ENCODE results near the gene DMPK. TPM values are rescaled to one million over a fixed set of nuclear protein-coding genes. Genes with fewer than 3 reads are reported as not detected.
A peak's percentile ranks its signal among the peaks of the same experiment; 100 is the strongest.

The DMPK gene, protein sequence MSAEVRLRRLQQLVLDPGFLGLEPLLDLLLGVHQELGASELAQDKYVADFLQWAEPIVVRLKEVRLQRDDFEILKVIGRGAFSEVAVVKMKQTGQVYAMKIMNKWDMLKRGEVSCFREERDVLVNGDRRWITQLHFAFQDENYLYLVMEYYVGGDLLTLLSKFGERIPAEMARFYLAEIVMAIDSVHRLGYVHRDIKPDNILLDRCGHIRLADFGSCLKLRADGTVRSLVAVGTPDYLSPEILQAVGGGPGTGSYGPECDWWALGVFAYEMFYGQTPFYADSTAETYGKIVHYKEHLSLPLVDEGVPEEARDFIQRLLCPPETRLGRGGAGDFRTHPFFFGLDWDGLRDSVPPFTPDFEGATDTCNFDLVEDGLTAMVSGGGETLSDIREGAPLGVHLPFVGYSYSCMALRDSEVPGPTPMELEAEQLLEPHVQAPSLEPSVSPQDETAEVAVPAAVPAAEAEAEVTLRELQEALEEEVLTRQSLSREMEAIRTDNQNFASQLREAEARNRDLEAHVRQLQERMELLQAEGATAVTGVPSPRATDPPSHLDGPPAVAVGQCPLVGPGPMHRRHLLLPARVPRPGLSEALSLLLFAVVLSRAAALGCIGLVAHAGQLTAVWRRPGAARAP
- 100 to 1,000 TPM in 2 of 4 donors, 10 to 100 TPM in 2; 19.1 to 237 (median 69.2) TPM for total RNA-seq

DNA sequence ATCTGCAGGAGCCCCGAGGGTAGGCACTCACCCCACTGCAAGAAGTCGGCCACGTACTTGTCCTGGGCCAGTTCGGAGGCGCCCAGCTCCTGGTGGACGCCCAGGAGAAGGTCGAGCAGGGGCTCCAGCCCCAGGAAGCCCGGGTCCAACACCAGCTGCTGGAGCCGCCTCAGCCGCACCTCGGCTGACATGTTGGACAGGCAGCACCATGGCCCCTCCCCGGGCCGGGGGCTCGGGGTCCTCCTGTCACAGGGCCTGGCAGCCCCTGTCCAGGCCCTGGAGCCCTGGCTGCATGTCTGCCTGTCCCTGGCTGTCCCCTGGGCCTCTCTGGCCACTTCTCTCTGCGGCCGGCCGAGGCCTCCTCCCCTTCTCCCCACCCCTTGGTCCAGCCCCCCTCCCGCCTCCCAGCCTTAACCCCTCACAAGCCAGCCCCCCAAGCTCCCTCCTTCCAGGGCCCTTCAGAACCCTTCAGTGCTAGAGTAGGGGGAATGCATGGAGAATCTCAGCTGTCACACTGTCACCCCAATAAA is at the start of gene DMPK:
Gene DMPK (minus strand): TSS at position 329 of the 530 bp plus-strand sequence. CDS start 138 bp downstream, at position 191.
- TF ChIP-seq EP300 (IDR thresholded peaks at IDR 0.05; ENCODE audit: low read depth) (no peak), POLR2AphosphoS5 (IDR thresholded peaks at IDR 0.05) (peak in 2 of 3 donors; percentile 27 to 36)
- H3K27me3 ChIP-seq = no peaks in the 10 kb centered on the region
- no peak for DNase-seq
- peaks cover 0 to 12% (median 4%) of the 10 kb centered on the region in 4 donors for H3K36me3 ChIP-seq
- WGBS, 2 donors (ENCODE audit: low coverage in 1 of 2) = 10 to 34% methylated on average over 2 to 6 of the region's 18 CpGs
- H3K9me3 ChIP-seq = no peaks in the 10 kb centered on the region
- in situ Hi-C loops (cut with MboI; ENCODE audit: low pct_ligation_motif_present in 1 of 4, low pct_unique_long_range_greater_than_20kb in 1 of 4, low sequenced_read_pairs in 3 of 4) (no loop called here), intact Hi-C loops (cut with DNase I; ENCODE audit: low total_unique reads) (no loop called here)
- H3K4me3 ChIP-seq = peak within 1 kb of the TSS; percentile 38 to 56 (median 48)
- H3K4me1 ChIP-seq = peaks cover 12 to 55% (median 49%) of the 10 kb centered on the region in 4 donors
- H3K27ac ChIP-seq = peak within 1 kb of the TSS; percentile 81 to 97 (median 88)

DNA sequence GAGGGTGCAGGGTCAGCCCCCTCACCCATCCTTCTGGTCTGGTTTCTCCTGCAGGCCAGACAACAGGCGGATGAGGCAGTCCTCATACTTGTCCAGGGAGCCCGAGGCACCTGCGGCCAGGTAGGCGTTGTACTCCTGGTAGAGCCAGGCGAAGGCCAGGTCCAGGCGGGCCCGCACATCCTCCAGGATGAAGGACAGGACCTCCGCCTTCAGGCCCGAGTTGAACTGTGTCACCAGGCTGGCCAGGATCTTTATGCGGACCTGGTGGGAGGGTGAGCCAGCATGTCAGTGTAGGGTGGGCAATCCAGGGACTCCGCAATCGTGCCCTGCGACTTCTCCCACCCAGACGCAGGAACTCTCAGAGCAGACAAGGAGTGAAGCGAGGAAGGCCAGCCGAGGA is 46.7 kb upstream of the DMPK start:
- no peak overlapping the region for H3K4me3 ChIP-seq
- H3K27ac ChIP-seq = no peak overlapping the region
- no peak for DNase-seq
- no peaks in the 10 kb centered on the region for H3K27me3 ChIP-seq
- no peaks in the 10 kb centered on the region for H3K9me3 ChIP-seq
- TF ChIP-seq, protein P1, sequence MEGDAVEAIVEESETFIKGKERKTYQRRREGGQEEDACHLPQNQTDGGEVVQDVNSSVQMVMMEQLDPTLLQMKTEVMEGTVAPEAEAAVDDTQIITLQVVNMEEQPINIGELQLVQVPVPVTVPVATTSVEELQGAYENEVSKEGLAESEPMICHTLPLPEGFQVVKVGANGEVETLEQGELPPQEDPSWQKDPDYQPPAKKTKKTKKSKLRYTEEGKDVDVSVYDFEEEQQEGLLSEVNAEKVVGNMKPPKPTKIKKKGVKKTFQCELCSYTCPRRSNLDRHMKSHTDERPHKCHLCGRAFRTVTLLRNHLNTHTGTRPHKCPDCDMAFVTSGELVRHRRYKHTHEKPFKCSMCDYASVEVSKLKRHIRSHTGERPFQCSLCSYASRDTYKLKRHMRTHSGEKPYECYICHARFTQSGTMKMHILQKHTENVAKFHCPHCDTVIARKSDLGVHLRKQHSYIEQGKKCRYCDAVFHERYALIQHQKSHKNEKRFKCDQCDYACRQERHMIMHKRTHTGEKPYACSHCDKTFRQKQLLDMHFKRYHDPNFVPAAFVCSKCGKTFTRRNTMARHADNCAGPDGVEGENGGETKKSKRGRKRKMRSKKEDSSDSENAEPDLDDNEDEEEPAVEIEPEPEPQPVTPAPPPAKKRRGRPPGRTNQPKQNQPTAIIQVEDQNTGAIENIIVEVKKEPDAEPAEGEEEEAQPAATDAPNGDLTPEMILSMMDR (IDR thresholded peaks at IDR 0.05) = no peak
- TF ChIP-seq EP300 (IDR thresholded peaks at IDR 0.05; ENCODE audit: low read depth) = no peak
- no peak for TF ChIP-seq POLR2A (IDR thresholded peaks at IDR 0.05)
- no peak for TF ChIP-seq POLR2AphosphoS5 (IDR thresholded peaks at IDR 0.05)
- in situ Hi-C loops (cut with MboI; ENCODE audit: low pct_ligation_motif_present in 1 of 4, low pct_unique_long_range_greater_than_20kb in 1 of 4, low sequenced_read_pairs in 3 of 4) = no loop called here
- intact Hi-C loops (cut with DNase I; ENCODE audit: low total_unique reads) = no loop called here
- peaks cover 0 to 82% (median 28%) of the 10 kb centered on the region in 4 donors for H3K36me3 ChIP-seq
- peaks cover 0 to 5% (median 0%) of the 10 kb centered on the region in 4 donors for H3K4me1 ChIP-seq
- 99% methylated on average over 16 of the region's 16 CpGs; no CpG with 5 or more reads in 1 of the 2 donors for WGBS, 2 donors (ENCODE audit: low coverage in 1 of 2)

DNA sequence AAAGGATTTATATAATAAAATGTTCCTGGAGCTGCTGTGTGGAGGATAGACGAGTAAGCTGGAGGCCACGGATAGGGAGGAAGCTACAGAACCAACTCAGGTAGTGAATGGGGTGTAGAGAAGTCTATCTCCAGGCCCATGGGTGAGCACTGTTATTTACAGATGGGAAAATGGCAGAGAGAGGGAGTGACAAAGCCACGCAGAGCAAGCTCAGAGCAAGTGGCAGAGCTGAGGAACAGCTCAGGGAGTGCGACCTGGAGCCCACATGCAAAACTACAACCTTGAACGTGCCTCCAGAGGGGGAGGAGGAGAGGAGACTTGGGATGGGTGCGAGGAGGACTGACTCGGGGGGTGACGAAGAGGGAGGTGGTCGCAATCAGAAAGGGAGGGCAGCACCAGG is 46.2 kb upstream of the DMPK start:
- TF ChIP-seq POLR2A (IDR thresholded peaks at IDR 0.05) = no peak
- no peak for TF ChIP-seq EP300 (IDR thresholded peaks at IDR 0.05; ENCODE audit: low read depth)
- TF ChIP-seq, protein P1 (IDR thresholded peaks at IDR 0.05) = no peak
- no peak for TF ChIP-seq POLR2AphosphoS5 (IDR thresholded peaks at IDR 0.05)
- Histone ChIP-seq H3K27me3 (no peaks in the 10 kb centered on the region), H3K4me3 (no peak overlapping the region), H3K9me3 (no peaks in the 10 kb centered on the region), H3K4me1 (peaks cover 0 to 5% (median 0%) of the 10 kb centered on the region in 4 donors), H3K27ac (no peak overlapping the region), H3K36me3 (peaks cover 0 to 78% (median 26%) of the 10 kb centered on the region in 4 donors)
- intact Hi-C loops (cut with DNase I; ENCODE audit: low total_unique reads) (no loop called here), in situ Hi-C loops (cut with MboI; ENCODE audit: low pct_ligation_motif_present in 1 of 4, low pct_unique_long_range_greater_than_20kb in 1 of 4, low sequenced_read_pairs in 3 of 4) (no loop called here)
- no peak for DNase-seq
- WGBS, 2 donors (ENCODE audit: low coverage in 1 of 2) = 87 to 88% methylated on average over 9 of the region's 9 CpGs

DNA sequence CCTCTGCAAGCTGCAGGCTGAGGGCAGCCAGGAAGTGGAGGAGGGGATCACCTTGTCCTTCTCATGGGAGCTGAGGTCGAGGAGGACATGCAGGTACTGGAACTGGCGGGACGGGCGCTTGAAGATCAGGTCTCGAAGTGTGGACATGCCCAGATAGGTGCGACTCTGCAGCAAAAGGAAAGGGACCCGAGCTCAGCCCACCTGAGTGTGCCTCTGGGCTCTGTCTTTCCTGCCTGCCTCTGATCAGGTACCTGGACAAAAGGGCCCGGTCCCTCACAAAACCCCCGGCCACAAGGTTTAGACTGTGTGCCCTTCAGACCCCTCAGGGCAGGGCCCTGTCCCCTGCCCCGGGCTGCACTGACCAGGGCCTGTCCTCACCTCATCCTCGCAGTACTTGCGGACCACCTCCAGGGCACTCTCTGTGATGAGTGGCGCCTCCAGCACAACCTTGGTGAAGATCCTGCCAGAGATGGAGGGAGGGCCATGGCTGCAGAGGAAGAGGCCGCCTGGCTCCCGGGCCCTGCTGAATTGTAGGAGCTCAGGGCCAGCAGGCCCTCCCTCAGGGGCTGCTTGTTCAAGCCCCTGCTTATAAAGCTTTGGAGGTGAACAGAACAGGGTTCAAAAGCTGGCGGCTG is 45.3 kb upstream of the DMPK start:
- intact Hi-C loops (cut with DNase I; ENCODE audit: low total_unique reads) = no loop called here
- Histone ChIP-seq H3K9me3 (no peaks in the 10 kb centered on the region), H3K27ac (no peak overlapping the region), H3K27me3 (no peaks in the 10 kb centered on the region), H3K4me3 (no peak overlapping the region), H3K36me3 (peaks cover 0 to 70% (median 22%) of the 10 kb centered on the region in 4 donors), H3K4me1 (peaks cover 0 to 5% (median 0%) of the 10 kb centered on the region in 4 donors)
- no peak for DNase-seq
- in situ Hi-C loops (cut with MboI; ENCODE audit: low pct_ligation_motif_present in 1 of 4, low pct_unique_long_range_greater_than_20kb in 1 of 4, low sequenced_read_pairs in 3 of 4) = no loop called here
- TF ChIP-seq POLR2AphosphoS5 (IDR thresholded peaks at IDR 0.05) = no peak
- TF ChIP-seq, protein P1 (IDR thresholded peaks at IDR 0.05) = no peak
- no peak for TF ChIP-seq POLR2A (IDR thresholded peaks at IDR 0.05)
- no peak for TF ChIP-seq EP300 (IDR thresholded peaks at IDR 0.05; ENCODE audit: low read depth)
- WGBS, 2 donors (ENCODE audit: low coverage in 1 of 2) = 94% methylated on average over 16 of the region's 16 CpGs; no CpG with 5 or more reads in 1 of the 2 donors

Data from transverse colon (tissue), 4 donors.